ENCODE data around the gene KLRC1. TPM values are rescaled to one million over a fixed set of nuclear protein-coding genes. Genes with fewer than 3 reads are reported as not detected.

KLRC1 gene
- under 1 TPM in 5 of 7 donors, not detected in 2; 0.30 to 0.71 (median 0.52) TPM for total RNA-seq
- polyA plus RNA-seq: under 1 TPM; 0.17 to 0.73 TPM
- long read RNA-seq, donor 1: 0 reads
- long read RNA-seq, donor 2: 0 reads
- long read RNA-seq, donor 3: 0 reads

DNA sequence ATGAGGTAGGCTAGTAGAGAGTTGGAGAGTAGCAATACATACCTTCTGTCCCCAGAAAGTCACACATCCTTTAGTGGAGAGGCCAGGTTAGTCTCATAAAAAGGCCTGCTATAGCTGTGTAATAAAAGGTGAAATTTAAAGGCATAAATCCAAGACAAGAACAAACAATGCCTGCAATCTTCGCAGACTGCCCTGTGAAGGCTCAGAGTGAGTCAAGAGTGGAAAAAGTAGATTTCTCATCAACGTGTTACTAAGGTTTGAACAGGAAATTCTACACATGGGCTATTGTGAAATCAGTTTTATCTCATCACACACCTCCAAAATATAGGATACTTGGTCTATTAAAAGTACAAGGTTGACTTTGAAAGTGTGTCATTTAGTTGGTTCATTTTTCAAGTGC, at the start of gene KLRC1:
TSS of gene KLRC1 (minus strand) at position 222 of the 400 bp plus-strand sequence. CDS start 2,221 bp downstream, outside the sequence.
- no peak for DNase-seq
- TF ChIP-seq POLR2A (IDR thresholded peaks at IDR 0.05) (no peak), EP300 (IDR thresholded peaks at IDR 0.05) (no peak), CTCF (IDR thresholded peaks at IDR 0.05) (no peak)
- Histone ChIP-seq H3K27me3 (no peaks in the 10 kb centered on the region), H3K9me3 (no peaks in the 10 kb centered on the region), H3K4me1 (ENCODE audit: insufficient read depth) (no peaks in the 10 kb centered on the region), H3K36me3 (no peaks in the 10 kb centered on the region), H3K4me3 (no peak within 1 kb of the TSS), H3K27ac (no peak within 1 kb of the TSS)
- intact Hi-C loops (cut with DNase I): no loop called here
- 63 to 73% (median 68%) methylated on average over 2 of the region's 2 CpGs for WGBS, 3 donors

DNA sequence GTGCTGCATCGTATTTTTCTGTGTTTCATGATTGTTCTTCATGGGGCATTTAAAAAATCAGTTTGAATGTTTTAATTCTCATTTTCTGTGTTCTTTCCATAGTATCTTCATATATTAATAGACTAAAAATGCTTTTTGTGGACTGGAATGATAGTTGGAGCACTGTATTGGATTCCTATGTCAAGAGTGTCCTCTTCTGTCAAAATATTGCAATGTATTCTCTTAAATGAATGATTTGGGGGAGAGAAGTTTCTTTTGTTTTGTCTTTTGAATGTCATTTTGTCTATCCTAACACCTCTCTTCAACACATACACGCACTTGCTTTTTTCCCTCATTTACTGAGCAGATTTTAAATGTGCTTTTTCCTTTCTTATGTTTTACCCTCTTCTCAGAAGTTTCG, 47.9 kb upstream of the KLRC1 start:
- Histone ChIP-seq H3K9me3 (no peaks in the 10 kb centered on the region), H3K4me3 (no peak overlapping the region), H3K36me3 (no peaks in the 10 kb centered on the region), H3K27me3 (no peaks in the 10 kb centered on the region), H3K4me1 (ENCODE audit: insufficient read depth) (no peaks in the 10 kb centered on the region), H3K27ac (no peak overlapping the region)
- 22 to 34% (median 24%) methylated on average over 3 of the region's 3 CpGs for WGBS, 3 donors
- TF ChIP-seq POLR2A (IDR thresholded peaks at IDR 0.05) (no peak), CTCF (IDR thresholded peaks at IDR 0.05) (no peak), EP300 (IDR thresholded peaks at IDR 0.05) (no peak)
- DNase-seq: no peak
- intact Hi-C loops (cut with DNase I): no loop called here

DNA sequence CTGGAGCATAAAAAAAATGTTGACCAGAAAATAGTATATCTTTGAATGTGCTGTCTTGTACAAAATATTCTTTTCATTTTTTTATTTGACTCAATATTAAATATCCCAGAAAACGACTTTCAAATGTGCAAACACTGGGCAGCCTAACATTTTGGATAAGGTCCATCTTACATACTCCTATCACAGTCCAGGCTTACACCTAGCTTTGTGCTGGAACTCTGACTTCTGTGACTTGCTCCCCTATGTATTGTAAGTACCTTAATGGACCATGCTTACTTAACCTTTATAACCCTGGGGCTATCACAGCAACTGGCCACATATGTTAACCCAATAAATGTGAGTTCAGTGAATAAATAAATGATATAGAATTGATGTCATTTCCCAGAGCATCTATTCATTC, 44.9 kb upstream of the KLRC1 start:
- Histone ChIP-seq H3K9me3 (no peaks in the 10 kb centered on the region), H3K27me3 (no peaks in the 10 kb centered on the region), H3K27ac (no peak overlapping the region), H3K4me3 (no peak overlapping the region), H3K4me1 (ENCODE audit: insufficient read depth) (no peaks in the 10 kb centered on the region), H3K36me3 (no peaks in the 10 kb centered on the region)
- intact Hi-C loops (cut with DNase I): no loop called here
- DNase-seq: no peak
- 12 to 27% (median 14%) methylated on average over 1 of the region's 1 CpG for WGBS, 3 donors
- TF ChIP-seq POLR2A (IDR thresholded peaks at IDR 0.05) (no peak), CTCF (IDR thresholded peaks at IDR 0.05) (no peak)

GRCh38 chr12:10497602-10498001, 44.4 kb upstream of the KLRC1 start:
- DNase-seq: peak in 1 of 5 donors; percentile 9
- WGBS, 3 donors: 22 to 44% (median 30%) methylated on average over 2 of the region's 2 CpGs
- Histone ChIP-seq H3K4me3 (no peak overlapping the region), H3K4me1 (ENCODE audit: insufficient read depth) (no peaks in the 10 kb centered on the region), H3K27me3 (no peaks in the 10 kb centered on the region), H3K27ac (no peak overlapping the region), H3K36me3 (no peaks in the 10 kb centered on the region), H3K9me3 (no peaks in the 10 kb centered on the region)
- TF ChIP-seq CTCF (IDR thresholded peaks at IDR 0.05) (no peak), EP300 (IDR thresholded peaks at IDR 0.05) (no peak), POLR2A (IDR thresholded peaks at IDR 0.05) (no peak)
- intact Hi-C loops (cut with DNase I): no loop called here

Data from ovary (tissue), 10 donors.